ENCODE measurements around the gene CORO1C. TPM values are rescaled to one million over a fixed set of nuclear protein-coding genes. Genes with fewer than 3 reads are reported as not detected.

The CORO1C gene
- total RNA-seq, 1 donor from 2014 or later = 68.3 TPM

DNA sequence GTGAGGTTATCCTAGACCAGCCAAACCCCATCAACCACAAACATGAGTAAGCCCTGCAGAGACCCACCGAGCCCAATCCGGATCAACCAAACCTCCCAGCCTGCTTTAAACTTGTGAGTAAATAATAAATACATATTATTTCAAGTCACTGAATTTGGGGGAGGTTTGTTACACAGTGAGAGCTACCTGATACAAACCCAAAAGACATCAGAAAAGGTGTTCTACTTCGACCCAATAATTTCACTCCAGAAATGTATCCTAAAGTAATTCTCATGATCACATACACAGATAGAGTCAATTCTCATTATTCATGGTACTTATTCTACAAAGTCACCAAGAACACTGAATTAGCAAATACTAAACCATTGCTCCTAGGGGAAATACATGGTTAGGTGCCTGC is 16.2 kb upstream of the CORO1C start:
- no peak overlapping the region for H3K27ac Mint-ChIP-seq
- intact Hi-C loops (cut with micrococcal nuclease) = no loop called here
- no peaks in the 10 kb centered on the region for H3K9me3 Mint-ChIP-seq
- H3K27me3 Mint-ChIP-seq = peaks cover 6% of the 10 kb centered on the region
- POLR2A ChIA-PET = no interaction called here
- H3K4me1 Mint-ChIP-seq = no peaks in the 10 kb centered on the region
- CTCF ChIA-PET = no interaction called here
- ATAC-seq (ENCODE audit: low read depth) (no peak), DNase-seq (no peak)
- TF ChIP-seq, protein P1, sequence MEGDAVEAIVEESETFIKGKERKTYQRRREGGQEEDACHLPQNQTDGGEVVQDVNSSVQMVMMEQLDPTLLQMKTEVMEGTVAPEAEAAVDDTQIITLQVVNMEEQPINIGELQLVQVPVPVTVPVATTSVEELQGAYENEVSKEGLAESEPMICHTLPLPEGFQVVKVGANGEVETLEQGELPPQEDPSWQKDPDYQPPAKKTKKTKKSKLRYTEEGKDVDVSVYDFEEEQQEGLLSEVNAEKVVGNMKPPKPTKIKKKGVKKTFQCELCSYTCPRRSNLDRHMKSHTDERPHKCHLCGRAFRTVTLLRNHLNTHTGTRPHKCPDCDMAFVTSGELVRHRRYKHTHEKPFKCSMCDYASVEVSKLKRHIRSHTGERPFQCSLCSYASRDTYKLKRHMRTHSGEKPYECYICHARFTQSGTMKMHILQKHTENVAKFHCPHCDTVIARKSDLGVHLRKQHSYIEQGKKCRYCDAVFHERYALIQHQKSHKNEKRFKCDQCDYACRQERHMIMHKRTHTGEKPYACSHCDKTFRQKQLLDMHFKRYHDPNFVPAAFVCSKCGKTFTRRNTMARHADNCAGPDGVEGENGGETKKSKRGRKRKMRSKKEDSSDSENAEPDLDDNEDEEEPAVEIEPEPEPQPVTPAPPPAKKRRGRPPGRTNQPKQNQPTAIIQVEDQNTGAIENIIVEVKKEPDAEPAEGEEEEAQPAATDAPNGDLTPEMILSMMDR (IDR thresholded peaks at IDR 0.05) = no peak
- H3K36me3 Mint-ChIP-seq (ENCODE audit: low read depth) = no peaks in the 10 kb centered on the region
- no peak overlapping the region for H3K4me3 Mint-ChIP-seq

DNA sequence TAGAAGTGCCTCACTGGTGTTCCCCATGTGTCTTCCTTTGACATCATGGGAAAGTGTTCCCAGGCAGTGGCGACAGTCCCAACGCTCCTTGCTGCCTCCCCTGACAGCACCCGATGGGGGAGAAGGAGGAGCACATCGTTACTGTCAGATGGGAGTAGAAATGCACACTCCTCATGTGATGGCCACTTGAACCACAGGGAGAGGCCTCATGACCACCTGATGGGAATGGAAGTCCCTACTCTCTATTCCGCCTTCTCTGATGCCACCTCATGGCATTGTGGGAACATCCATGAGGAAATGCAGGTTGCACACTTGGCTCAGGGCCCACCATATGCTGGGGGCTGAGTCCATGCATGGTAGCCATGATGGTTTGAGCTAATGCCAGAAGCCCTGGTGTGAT is 14.3 kb upstream of the CORO1C start:
- ChIA-PET CTCF (no interaction called here), POLR2A (no interaction called here)
- H3K9me3 Mint-ChIP-seq = no peaks in the 10 kb centered on the region
- intact Hi-C loops (cut with micrococcal nuclease) = no loop called here
- H3K27ac Mint-ChIP-seq = no peak overlapping the region
- ATAC-seq (ENCODE audit: low read depth) (no peak), DNase-seq (no peak)
- H3K4me3 Mint-ChIP-seq = no peak overlapping the region
- TF ChIP-seq, protein P1 (IDR thresholded peaks at IDR 0.05) = no peak
- no peaks in the 10 kb centered on the region for H3K36me3 Mint-ChIP-seq (ENCODE audit: low read depth)
- H3K27me3 Mint-ChIP-seq = peaks cover 6% of the 10 kb centered on the region
- no peaks in the 10 kb centered on the region for H3K4me1 Mint-ChIP-seq

DNA sequence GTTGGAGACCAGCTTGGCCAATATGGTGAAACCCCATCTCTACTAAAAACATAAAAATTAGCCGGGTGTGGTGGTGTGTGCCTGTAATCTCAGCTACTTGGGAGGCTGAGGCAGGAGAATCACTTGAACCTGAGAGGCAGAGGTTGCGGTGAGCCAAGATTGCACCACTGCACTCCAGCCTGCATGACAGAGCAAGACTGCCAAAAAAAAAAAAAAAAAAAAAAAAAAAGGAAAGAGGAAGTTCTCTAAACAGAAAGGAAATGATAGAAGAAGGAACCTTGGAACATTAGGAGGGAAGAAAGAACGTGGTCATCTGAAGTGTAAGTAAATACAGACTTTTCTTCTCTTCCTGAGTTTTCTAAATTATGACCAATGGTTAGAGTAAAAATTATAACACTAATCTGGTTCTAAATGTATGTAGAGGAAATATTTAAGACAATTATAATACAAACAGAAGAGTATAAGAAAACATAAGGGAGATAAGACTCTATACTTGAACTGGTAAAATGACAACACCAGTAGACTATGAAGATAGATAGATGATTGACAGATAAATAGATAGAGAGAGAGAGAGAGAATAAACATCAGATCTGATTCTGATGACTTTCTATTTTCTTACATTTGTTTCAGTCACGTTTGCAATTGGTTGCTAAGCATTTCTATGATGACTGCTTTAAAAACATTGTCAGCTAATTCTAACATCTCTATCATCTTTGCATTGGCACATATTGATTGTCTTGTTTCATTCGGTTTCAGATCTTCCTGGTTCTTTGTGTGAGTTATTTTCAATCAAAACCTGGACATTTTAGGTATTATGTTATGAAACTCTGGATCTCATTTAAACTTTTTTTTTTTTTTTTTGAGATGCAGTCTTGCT is 12.9 kb upstream of the CORO1C start:
- no peaks in the 10 kb centered on the region for H3K9me3 Mint-ChIP-seq
- POLR2A ChIA-PET = no interaction called here
- intact Hi-C loops (cut with micrococcal nuclease) = no loop called here
- DNase-seq (no peak), ATAC-seq (ENCODE audit: low read depth) (no peak)
- no peaks in the 10 kb centered on the region for H3K36me3 Mint-ChIP-seq (ENCODE audit: low read depth)
- CTCF ChIA-PET = interaction anchor here (1.3 kb wide), 1 partner anchor 79 kb away, joined by 3 read pairs; no protein-coding TSS in a partner anchor
- no peak overlapping the region for H3K27ac Mint-ChIP-seq
- no peak overlapping the region for H3K4me3 Mint-ChIP-seq
- no peaks in the 10 kb centered on the region for H3K4me1 Mint-ChIP-seq
- H3K27me3 Mint-ChIP-seq = peaks cover 6% of the 10 kb centered on the region
- TF ChIP-seq, protein P1 (IDR thresholded peaks at IDR 0.05) = no peak

DNA sequence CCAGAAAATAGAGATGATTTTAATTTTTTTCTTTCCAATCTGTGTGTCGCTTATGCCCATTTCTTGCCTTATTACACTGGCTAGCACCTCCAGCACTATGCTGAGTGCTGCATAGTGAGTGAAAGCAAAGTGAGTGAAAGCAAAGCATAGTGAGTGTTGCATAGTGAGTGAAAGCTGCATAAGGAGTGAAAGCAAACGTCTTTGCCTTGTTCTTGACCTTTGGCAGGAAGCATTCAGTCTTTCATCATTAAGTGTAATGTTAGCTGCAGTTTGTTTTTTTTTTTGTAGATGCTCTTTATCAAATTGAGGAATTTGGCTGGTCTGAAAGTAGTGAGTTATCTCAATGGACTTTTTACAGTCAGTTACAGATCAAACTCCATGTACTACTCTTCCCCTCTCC is 6.9 kb upstream of the CORO1C start:
- intact Hi-C loops (cut with micrococcal nuclease) = no loop called here
- no peak overlapping the region for H3K4me3 Mint-ChIP-seq
- H3K4me1 Mint-ChIP-seq = peaks cover 7% of the 10 kb centered on the region
- H3K36me3 Mint-ChIP-seq (ENCODE audit: low read depth) = no peaks in the 10 kb centered on the region
- H3K27me3 Mint-ChIP-seq = peaks cover 2% of the 10 kb centered on the region
- no peaks in the 10 kb centered on the region for H3K9me3 Mint-ChIP-seq
- ChIA-PET CTCF (no interaction called here), POLR2A (no interaction called here)
- no peak overlapping the region for H3K27ac Mint-ChIP-seq
- no peak for ATAC-seq (ENCODE audit: low read depth)
- no peak for DNase-seq
- TF ChIP-seq, protein P1 (IDR thresholded peaks at IDR 0.05) = no peak

DNA sequence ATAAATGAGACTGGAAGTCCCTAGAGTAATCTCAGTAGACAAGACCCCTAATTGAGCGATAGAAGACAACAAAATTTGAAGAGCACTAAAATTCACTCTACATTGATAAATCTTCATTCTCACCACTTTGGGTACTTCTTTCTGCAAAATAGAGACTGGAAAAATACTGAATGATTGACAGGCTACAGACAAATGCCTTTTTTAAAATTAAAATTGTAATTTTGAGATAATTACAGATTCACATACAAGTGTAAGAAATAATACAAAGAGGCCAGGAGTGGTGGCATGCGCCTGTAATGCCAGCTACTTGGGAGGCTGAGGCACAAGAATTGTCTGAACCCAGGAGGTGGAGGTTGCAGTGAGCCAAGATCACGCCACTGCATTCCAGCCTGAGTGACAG is 4.5 kb upstream of the CORO1C start:
- DNase-seq (no peak), ATAC-seq (ENCODE audit: low read depth) (no peak)
- ChIA-PET CTCF (interaction anchor here (1.7 kb wide), 1 partner anchor 71 kb away, joined by 4 read pairs; no protein-coding TSS in a partner anchor), POLR2A (no interaction called here)
- H3K36me3 Mint-ChIP-seq (ENCODE audit: low read depth) = peaks cover 4% of the 10 kb centered on the region
- TF ChIP-seq, protein P1 (IDR thresholded peaks at IDR 0.05) = no peak
- no peaks in the 10 kb centered on the region for H3K9me3 Mint-ChIP-seq
- intact Hi-C loops (cut with micrococcal nuclease) = no loop called here
- H3K4me1 Mint-ChIP-seq = peaks cover 15% of the 10 kb centered on the region
- no peak overlapping the region for H3K4me3 Mint-ChIP-seq
- H3K27ac Mint-ChIP-seq = peak overlapping the region; percentile 65
- no peaks in the 10 kb centered on the region for H3K27me3 Mint-ChIP-seq
